Stimulated activated naive B cell treated with anti-CD40 and anti-IgM and Interleukin-4, amounts not matched to agents 10 μg/mL and 1 μg/mL and 100 μg/mL, for 72 hours (primary cell): Measurements from ENCODE around the gene AGT.

Experiments used
- ATAC-seq, 2 donors: fragments of 150-1000 bp; cut with Tn5 transposase; replicated peaks; 2 replicates each; pipeline ENCODE4 v1.10.0; 2021; ENCODE audit warnings: moderate library complexity in 1 of 2
- DNase-seq: peaks from one replicate; pipeline ENCODE4 v3.0.0; 2021
- H3K27ac Mint-ChIP-seq: one replicate; pipeline ENCODE4 v1.8.0; 2022; ENCODE audit warnings: mild to moderate bottlenecking, mixed read lengths
- H3K27me3 Mint-ChIP-seq, 2 donors: one replicate each; pipeline ENCODE4 v1.8.0; 2022; ENCODE audit warnings: mixed read lengths in 2 of 2
- H3K36me3 Mint-ChIP-seq, 2 donors: one replicate each; pipeline ENCODE4 v1.8.0; 2022; ENCODE audit warnings: mixed read lengths in 2 of 2, mild to moderate bottlenecking in 1 of 2
- H3K4me1 Mint-ChIP-seq, 2 donors: one replicate each; pipeline ENCODE4 v1.8.0; 2022; ENCODE audit warnings: mixed read lengths in 2 of 2, mild to moderate bottlenecking in 1 of 2
- H3K4me3 Mint-ChIP-seq, 2 donors: one replicate each; pipeline ENCODE4 v1.8.0; 2022; ENCODE audit warnings: mild to moderate bottlenecking in 2 of 2, mixed read lengths in 2 of 2, moderate library complexity in 1 of 2
- H3K9me3 Mint-ChIP-seq, 2 donors: one replicate each; pipeline ENCODE4 v1.8.0; 2022; ENCODE audit warnings: mixed read lengths in 2 of 2, mild to moderate bottlenecking in 1 of 2

The AGT gene

GRCh38 chr1:230698130-230698529 is 15.8 kb downstream of the AGT start:
- H3K27ac Mint-ChIP-seq, result no peak overlapping the region

GRCh38 chr1:230696722-230697437 is 17.0 kb downstream of the AGT start:
- Mint-ChIP-seq H3K36me3 (peaks cover 13 to 17% of the 10 kb centered on the region in 2 donors), H3K27me3 (peaks cover 0 to 9% of the 10 kb centered on the region in 2 donors), H3K27ac (no peak overlapping the region), H3K4me3 (no peak overlapping the region), H3K4me1 (no peaks in the 10 kb centered on the region), H3K9me3 (no peaks in the 10 kb centered on the region)
- DNase-seq, result no peak
- ATAC-seq, result no peak

More at GRCh38 chr1:230698130-230698529, 15.8 kb downstream of the AGT start:
- no peak for ATAC-seq
- Mint-ChIP-seq H3K4me3 (no peak overlapping the region), H3K27me3 (peaks cover 0 to 9% of the 10 kb centered on the region in 2 donors), H3K36me3 (peaks cover 9 to 11% of the 10 kb centered on the region in 2 donors), H3K4me1 (no peaks in the 10 kb centered on the region), H3K9me3 (no peaks in the 10 kb centered on the region)
- DNase-seq, result no peak

- Mint-ChIP-seq H3K27me3 (peaks cover 0 to 9% of the 10 kb centered on the region in 2 donors), H3K4me1 (no peaks in the 10 kb centered on the region), H3K27ac (no peak overlapping the region), H3K4me3 (no peak overlapping the region), H3K9me3 (no peaks in the 10 kb centered on the region), H3K36me3 (peaks cover 16 to 20% of the 10 kb centered on the region in 2 donors)
- ATAC-seq (no peak), DNase-seq (no peak)
Observed at GRCh38 chr1:230696218-230696617, 17.7 kb downstream of the AGT start.

GRCh38 chr1:230694991-230695390 is 18.9 kb downstream of the AGT start:
- H3K9me3 Mint-ChIP-seq, result no peaks in the 10 kb centered on the region
- ATAC-seq (no peak), DNase-seq (no peak)
- no peak overlapping the region for H3K27ac Mint-ChIP-seq
- no peak overlapping the region for H3K4me3 Mint-ChIP-seq
- peaks cover 0 to 9% of the 10 kb centered on the region in 2 donors for H3K27me3 Mint-ChIP-seq
- no peaks in the 10 kb centered on the region for H3K4me1 Mint-ChIP-seq
- peaks cover 20 to 25% of the 10 kb centered on the region in 2 donors for H3K36me3 Mint-ChIP-seq

GRCh38 chr1:230694464-230694863 is 19.5 kb downstream of the AGT start:
- Mint-ChIP-seq H3K4me1 (no peaks in the 10 kb centered on the region), H3K27ac (peak overlapping the region; percentile 80)
- ATAC-seq, result no peak

GRCh38 chr1:230693777-230694176 is 20.1 kb downstream of the AGT start:
- Mint-ChIP-seq H3K36me3 (peaks cover 26 to 33% of the 10 kb centered on the region in 2 donors), H3K4me3 (no peak overlapping the region), H3K27ac (peak overlapping the region; percentile 80), H3K27me3 (peaks cover 0 to 5% of the 10 kb centered on the region in 2 donors), H3K4me1 (no peaks in the 10 kb centered on the region), H3K9me3 (no peaks in the 10 kb centered on the region)
- ATAC-seq (no peak), DNase-seq (no peak)

More at GRCh38 chr1:230694464-230694863, 19.5 kb downstream of the AGT start:
- Mint-ChIP-seq H3K9me3 (no peaks in the 10 kb centered on the region), H3K27me3 (peaks cover 0 to 7% of the 10 kb centered on the region in 2 donors), H3K36me3 (peaks cover 23 to 31% of the 10 kb centered on the region in 2 donors), H3K4me3 (no peak overlapping the region)
- no peak for DNase-seq

GRCh38 chr1:230693221-230693620 is 20.7 kb downstream of the AGT start:
- no peak for ATAC-seq
- H3K9me3 Mint-ChIP-seq, result no peaks in the 10 kb centered on the region
- no peak for DNase-seq
- peaks cover 28 to 37% of the 10 kb centered on the region in 2 donors for H3K36me3 Mint-ChIP-seq
- H3K27ac Mint-ChIP-seq, result no peak overlapping the region
- peaks cover 0 to 3% of the 10 kb centered on the region in 2 donors for H3K27me3 Mint-ChIP-seq
- no peaks in the 10 kb centered on the region for H3K4me1 Mint-ChIP-seq
- H3K4me3 Mint-ChIP-seq, result no peak overlapping the region

GRCh38 chr1:230691615-230692014 is 22.3 kb downstream of the AGT start:
- H3K27ac Mint-ChIP-seq, result no peak overlapping the region
- ATAC-seq (no peak), DNase-seq (no peak)
- no peaks in the 10 kb centered on the region for H3K4me1 Mint-ChIP-seq
- peaks cover 29 to 44% of the 10 kb centered on the region in 2 donors for H3K36me3 Mint-ChIP-seq
- H3K27me3 Mint-ChIP-seq, result no peaks in the 10 kb centered on the region
- no peaks in the 10 kb centered on the region for H3K9me3 Mint-ChIP-seq
- H3K4me3 Mint-ChIP-seq, result no peak overlapping the region

GRCh38 chr1:230690101-230690500 is 23.8 kb downstream of the AGT start:
- Mint-ChIP-seq H3K36me3 (peaks cover 29 to 52% of the 10 kb centered on the region in 2 donors), H3K9me3 (no peaks in the 10 kb centered on the region), H3K4me1 (no peaks in the 10 kb centered on the region), H3K27ac (no peak overlapping the region), H3K4me3 (no peak overlapping the region), H3K27me3 (no peaks in the 10 kb centered on the region)
- DNase-seq (no peak), ATAC-seq (no peak)

GRCh38 chr1:230686747-230687146 is 27.2 kb downstream of the AGT start:
- ATAC-seq (no peak), DNase-seq (no peak)
- H3K27ac Mint-ChIP-seq, result no peak overlapping the region
- no peak overlapping the region for H3K4me3 Mint-ChIP-seq
- H3K9me3 Mint-ChIP-seq, result no peaks in the 10 kb centered on the region
- H3K36me3 Mint-ChIP-seq, result peaks cover 27 to 53% of the 10 kb centered on the region in 2 donors
- H3K27me3 Mint-ChIP-seq, result no peaks in the 10 kb centered on the region
- no peaks in the 10 kb centered on the region for H3K4me1 Mint-ChIP-seq

GRCh38 chr1:230684998-230685397 is 28.9 kb downstream of the AGT start:
- Mint-ChIP-seq H3K9me3 (no peaks in the 10 kb centered on the region), H3K27ac (no peak overlapping the region), H3K36me3 (peaks cover 22 to 50% of the 10 kb centered on the region in 2 donors), H3K4me3 (no peak overlapping the region), H3K27me3 (no peaks in the 10 kb centered on the region), H3K4me1 (no peaks in the 10 kb centered on the region)
- DNase-seq, result no peak
- ATAC-seq, result no peak

GRCh38 chr1:230684146-230684545 is 29.8 kb downstream of the AGT start:
- DNase-seq (no peak), ATAC-seq (no peak)
- Mint-ChIP-seq H3K36me3 (peaks cover 19 to 51% of the 10 kb centered on the region in 2 donors), H3K4me3 (no peak overlapping the region), H3K27ac (no peak overlapping the region), H3K4me1 (no peaks in the 10 kb centered on the region), H3K27me3 (no peaks in the 10 kb centered on the region), H3K9me3 (no peaks in the 10 kb centered on the region)

- Mint-ChIP-seq H3K9me3 (no peaks in the 10 kb centered on the region), H3K4me3 (no peak overlapping the region), H3K27me3 (no peaks in the 10 kb centered on the region), H3K36me3 (peaks cover 19 to 52% of the 10 kb centered on the region in 2 donors), H3K4me1 (no peaks in the 10 kb centered on the region), H3K27ac (no peak overlapping the region)
- ATAC-seq (no peak), DNase-seq (no peak)
Observed at GRCh38 chr1:230682882-230683610, 30.9 kb downstream of the AGT start.

- DNase-seq (no peak), ATAC-seq (no peak)
- Mint-ChIP-seq H3K4me1 (no peaks in the 10 kb centered on the region), H3K27ac (no peak overlapping the region), H3K36me3 (peaks cover 19 to 50% of the 10 kb centered on the region in 2 donors), H3K4me3 (no peak overlapping the region), H3K9me3 (no peaks in the 10 kb centered on the region), H3K27me3 (no peaks in the 10 kb centered on the region)
Observed at GRCh38 chr1:230682274-230682673, 31.6 kb downstream of the AGT start.

- Mint-ChIP-seq H3K27ac (no peak overlapping the region), H3K4me1 (no peaks in the 10 kb centered on the region), H3K4me3 (no peak overlapping the region), H3K27me3 (no peaks in the 10 kb centered on the region), H3K36me3 (peaks cover 20 to 53% of the 10 kb centered on the region in 2 donors), H3K9me3 (no peaks in the 10 kb centered on the region)
- ATAC-seq, result no peak
- no peak for DNase-seq
Observed at GRCh38 chr1:230681599-230681998, 32.3 kb downstream of the AGT start.
